Cardiac muscle cell (in vitro differentiated cells and primary cell): Measurements from ENCODE around the gene NECAB3. TPM values are rescaled to one million over a fixed set of nuclear protein-coding genes. Genes with fewer than 3 reads are reported as not detected.

Source experiments
- DNase-seq, 2 donors: peaks; one replicate each; pipeline versions ENCODE4 v3.0.0 to v3.0.0-alpha.2; 2010 to 2017; ENCODE audit warnings: low read depth in 1 of 2, low spot score in 1 of 2
- H3K27ac ChIP-seq: fragments of 200-600 bp; sonication (generic); 2 replicates; pipeline ENCODE4 v1.5.1; 2016
- H3K27me3 ChIP-seq: fragments of 200-600 bp; sonication (generic); 2 replicates; pipeline ENCODE4 v1.6.0; 2016; ENCODE audit warnings: control low read depth
- H3K36me3 ChIP-seq: fragments of 200-600 bp; sonication (generic); 2 replicates; pipeline ENCODE4 v1.5.1; 2016; ENCODE audit warnings: control low read depth
- H3K4me1 ChIP-seq: fragments of 200-600 bp; sonication (generic); 2 replicates; pipeline ENCODE4 v1.8.1; 2017; ENCODE audit warnings: low read depth, mild to moderate bottlenecking, mixed run types
- H3K4me3 ChIP-seq: fragments of 200-600 bp; sonication (generic); 2 replicates; pipeline ENCODE4 v1.5.1; 2016; ENCODE audit warnings: mild to moderate bottlenecking
- H3K9me3 ChIP-seq: fragments of 200-600 bp; sonication (generic); 2 replicates; pipeline ENCODE4 v1.5.1; 2017; ENCODE audit warnings: low read depth, mild to moderate bottlenecking, control low read depth
- polyA plus RNA-seq: library from polyadenylated mRNA; unstranded; fragments of >200 nt; fragmentation: Nextera tagmentation; extraction: Ambion mirVana; gene quantifications from 2 replicates; pipeline ENCODE4 v1.2.1, GENCODE V29; 2016
- total RNA-seq: library from RNA; depleted of rRNA; stranded (reverse); fragments of >200 nt; gene quantifications from 2 replicates; pipeline ENCODE4 v1.2.3, GENCODE V29; 2016
- TF ChIP-seq, protein P1 (sequence below): IDR thresholded peaks from 2 replicates; pipeline ENCODE4 v1.5.1; 2012; ENCODE audit warnings: low read depth, mild to moderate bottlenecking, low read length

NECAB3 gene, protein sequence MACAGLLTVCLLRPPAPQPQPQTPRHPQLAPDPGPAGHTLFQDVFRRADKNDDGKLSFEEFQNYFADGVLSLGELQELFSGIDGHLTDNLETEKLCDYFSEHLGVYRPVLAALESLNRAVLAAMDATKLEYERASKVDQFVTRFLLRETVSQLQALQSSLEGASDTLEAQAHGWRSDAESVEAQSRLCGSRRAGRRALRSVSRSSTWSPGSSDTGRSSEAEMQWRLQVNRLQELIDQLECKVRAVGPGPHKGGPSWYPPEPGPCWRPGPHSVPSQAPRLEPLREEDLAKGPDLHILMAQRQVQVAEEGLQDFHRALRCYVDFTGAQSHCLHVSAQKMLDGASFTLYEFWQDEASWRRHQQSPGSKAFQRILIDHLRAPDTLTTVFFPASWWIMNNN
- total RNA-seq, result 185 and 187 TPM in 2 replicates
- 93.1 and 98.5 TPM in 2 replicates for polyA plus RNA-seq

DNA sequence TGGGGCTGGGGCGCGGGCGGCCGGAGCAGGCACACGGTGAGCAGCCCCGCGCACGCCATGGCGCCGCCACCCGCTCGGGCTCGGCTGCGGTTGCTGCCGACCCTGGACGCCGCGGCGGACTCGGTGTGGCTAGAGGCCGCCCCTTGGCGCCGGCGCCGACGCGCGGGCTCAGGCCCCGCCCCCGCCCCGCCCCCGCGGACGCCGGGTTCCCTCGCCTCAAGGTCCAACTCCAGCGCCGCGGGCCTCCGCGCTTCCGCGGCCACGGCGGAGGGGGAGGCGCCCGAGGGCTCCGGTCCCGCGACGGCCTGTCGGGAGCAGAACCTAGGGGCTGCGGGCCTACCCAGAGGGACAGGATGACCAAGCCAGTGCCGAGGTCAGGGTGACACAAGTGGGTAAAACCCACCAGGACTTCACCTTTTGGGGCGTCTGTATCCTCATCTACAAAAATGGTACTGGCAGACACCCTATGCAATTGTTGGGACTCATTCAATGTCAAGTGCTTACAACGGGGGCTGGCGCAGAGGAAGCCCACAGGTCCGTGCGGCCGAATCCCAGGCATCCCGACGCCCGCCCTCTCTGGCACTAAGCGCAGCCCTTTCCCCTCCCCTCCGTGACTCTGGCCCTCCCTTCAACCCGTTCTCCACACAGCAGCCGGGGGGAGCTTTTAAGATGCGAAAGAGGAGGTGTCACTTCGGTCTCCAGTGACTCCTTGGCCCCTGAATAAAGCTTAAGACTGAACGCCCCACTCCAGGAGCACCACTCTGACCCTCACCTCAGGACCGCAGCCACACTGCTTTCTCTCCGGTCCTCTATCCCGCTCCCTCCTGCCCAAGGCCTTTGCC is at the start of gene NECAB3:
Gene NECAB3 (minus strand): TSS at position 135 of the 842 bp plus-strand sequence. CDS start 76 bp downstream, at position 59.
- Histone ChIP-seq H3K36me3 (peaks cover 3% of the 10 kb centered on the region), H3K27me3 (no peaks in the 10 kb centered on the region), H3K4me1 (peaks cover 27% of the 10 kb centered on the region), H3K9me3 (no peaks in the 10 kb centered on the region), H3K4me3 (peak within 1 kb of the TSS; percentile 85), H3K27ac (peak within 1 kb of the TSS; percentile 80)
- peak; percentile 79 to 91 for DNase-seq
- TF ChIP-seq, protein P1, sequence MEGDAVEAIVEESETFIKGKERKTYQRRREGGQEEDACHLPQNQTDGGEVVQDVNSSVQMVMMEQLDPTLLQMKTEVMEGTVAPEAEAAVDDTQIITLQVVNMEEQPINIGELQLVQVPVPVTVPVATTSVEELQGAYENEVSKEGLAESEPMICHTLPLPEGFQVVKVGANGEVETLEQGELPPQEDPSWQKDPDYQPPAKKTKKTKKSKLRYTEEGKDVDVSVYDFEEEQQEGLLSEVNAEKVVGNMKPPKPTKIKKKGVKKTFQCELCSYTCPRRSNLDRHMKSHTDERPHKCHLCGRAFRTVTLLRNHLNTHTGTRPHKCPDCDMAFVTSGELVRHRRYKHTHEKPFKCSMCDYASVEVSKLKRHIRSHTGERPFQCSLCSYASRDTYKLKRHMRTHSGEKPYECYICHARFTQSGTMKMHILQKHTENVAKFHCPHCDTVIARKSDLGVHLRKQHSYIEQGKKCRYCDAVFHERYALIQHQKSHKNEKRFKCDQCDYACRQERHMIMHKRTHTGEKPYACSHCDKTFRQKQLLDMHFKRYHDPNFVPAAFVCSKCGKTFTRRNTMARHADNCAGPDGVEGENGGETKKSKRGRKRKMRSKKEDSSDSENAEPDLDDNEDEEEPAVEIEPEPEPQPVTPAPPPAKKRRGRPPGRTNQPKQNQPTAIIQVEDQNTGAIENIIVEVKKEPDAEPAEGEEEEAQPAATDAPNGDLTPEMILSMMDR, result no peak

DNA sequence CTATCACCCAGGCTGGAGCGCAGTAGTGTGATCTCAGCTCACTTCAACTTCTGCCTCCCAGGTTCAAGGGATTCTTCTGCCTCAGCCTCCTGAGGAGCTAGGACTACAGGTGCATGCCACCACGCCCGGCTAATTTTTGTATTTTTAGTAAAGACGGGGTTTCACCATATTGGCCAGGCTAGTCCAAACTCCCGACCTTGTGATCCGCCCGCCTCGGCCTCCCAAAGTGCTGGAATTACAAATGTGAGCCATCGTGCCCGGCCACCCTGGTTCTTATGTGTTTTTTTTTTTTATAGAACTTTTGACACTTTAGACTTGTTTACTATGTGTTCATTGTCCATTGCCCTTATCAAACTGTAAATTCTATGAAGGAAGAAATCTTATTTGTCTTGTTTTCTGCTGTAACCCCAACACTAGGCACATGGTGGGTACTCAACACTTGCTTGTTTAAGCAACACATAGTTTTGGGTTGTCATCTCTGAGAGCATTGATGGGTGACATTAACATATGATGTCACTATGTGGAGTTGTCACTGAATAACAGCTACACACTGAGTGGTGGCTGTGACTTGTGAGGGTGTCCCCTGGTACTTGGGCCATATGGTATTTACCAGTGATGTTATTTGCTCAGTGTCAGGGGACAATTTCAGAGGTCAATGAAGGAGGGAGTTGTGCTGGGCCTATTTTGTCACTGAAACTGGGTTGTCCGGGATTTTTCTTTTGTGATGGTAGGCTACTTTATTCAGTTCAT is 47.3 kb upstream of the NECAB3 start:
- no peaks in the 10 kb centered on the region for H3K36me3 ChIP-seq
- H3K9me3 ChIP-seq, result no peaks in the 10 kb centered on the region
- H3K27me3 ChIP-seq, result no peaks in the 10 kb centered on the region
- H3K27ac ChIP-seq, result no peak overlapping the region
- TF ChIP-seq, protein P1, result no peak
- no peaks in the 10 kb centered on the region for H3K4me1 ChIP-seq
- no peak for DNase-seq
- H3K4me3 ChIP-seq, result no peak overlapping the region

DNA sequence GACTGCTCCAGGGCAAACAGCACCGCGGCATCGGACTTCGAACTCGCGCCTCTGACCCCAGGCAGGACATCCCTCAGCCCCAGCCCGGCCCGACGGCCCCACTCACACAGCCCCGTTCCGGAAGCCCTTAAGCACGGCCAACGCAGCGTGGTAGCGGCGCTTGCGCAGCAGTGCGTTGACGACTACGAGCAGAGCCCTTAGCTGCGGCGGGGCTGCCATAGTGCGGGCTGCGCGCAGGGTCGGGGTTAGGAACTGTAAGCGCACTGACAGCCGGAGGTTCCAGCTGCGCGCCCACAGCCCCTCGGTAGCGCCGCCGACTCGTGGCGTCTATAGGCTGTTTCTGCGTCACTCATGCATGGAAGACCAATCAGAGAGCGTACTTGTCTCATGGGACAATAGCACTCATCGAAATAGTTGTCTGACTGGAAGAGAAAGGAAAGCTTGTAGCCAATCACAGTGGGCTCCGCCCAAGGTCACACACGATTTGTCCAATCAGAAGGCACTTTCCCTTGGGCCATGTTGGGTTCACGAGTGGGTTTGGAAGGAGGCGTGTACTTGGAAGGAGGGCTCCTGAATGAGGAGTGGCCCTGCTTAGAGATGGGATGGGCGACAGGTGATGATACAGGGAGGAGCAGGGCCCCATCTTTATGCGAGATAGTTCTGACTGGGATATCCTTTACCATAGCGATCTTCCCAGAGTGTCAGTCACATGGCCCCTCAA is 45.9 kb upstream of the NECAB3 start, which contains the start of gene PXMP4:
Gene PXMP4 (minus strand): TSS at position 322 of the 721 bp plus-strand sequence. CDS start 103 bp downstream, at position 219.
- no peaks in the 10 kb centered on the region for H3K27me3 ChIP-seq
- no peaks in the 10 kb centered on the region for H3K4me1 ChIP-seq
- peak within 1 kb of the TSS; percentile 62 for H3K4me3 ChIP-seq
- H3K27ac ChIP-seq, result no peak within 1 kb of the TSS
- H3K36me3 ChIP-seq, result no peaks in the 10 kb centered on the region
- TF ChIP-seq, protein P1, result no peak
- no peaks in the 10 kb centered on the region for H3K9me3 ChIP-seq
- DNase-seq, result peak; percentile 94 to 99

DNA sequence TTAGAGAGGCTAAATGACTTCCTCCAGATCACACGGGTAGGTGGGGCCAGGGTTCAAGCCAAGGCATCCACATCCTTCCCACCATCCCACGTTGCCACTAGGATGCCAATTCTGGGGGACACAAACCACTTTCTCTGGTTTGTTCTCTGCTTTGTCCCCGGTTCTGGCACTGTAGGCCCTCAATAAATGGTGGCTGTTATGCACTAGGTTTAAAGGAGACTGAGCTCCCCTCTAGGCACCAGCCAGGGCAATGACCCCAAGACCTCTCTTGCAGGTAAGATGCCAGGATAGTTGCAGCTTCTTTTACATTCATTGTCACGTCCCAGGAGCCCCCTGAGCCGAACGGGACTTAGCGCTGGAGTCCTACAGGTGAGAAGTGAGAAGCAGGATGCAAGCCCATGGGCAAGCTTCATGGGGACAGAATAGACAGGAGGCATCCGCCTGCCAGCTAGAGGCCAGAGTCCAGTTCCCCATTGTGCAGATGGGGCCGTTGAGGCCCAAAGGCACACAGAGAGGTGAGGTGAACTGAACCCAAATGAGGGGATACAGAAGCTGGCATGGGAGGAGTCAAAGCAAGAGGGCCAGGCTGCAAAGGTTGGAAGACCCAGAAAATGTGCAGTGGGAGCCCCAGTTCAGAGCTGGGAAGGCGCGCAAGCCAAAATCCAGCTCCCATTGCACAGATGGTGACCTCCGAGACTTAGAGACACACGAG is 45.2 kb upstream of the NECAB3 start:
- peak overlapping the region; percentile 62 for H3K4me3 ChIP-seq
- TF ChIP-seq, protein P1, result no peak
- no peaks in the 10 kb centered on the region for H3K27me3 ChIP-seq
- H3K4me1 ChIP-seq, result no peaks in the 10 kb centered on the region
- DNase-seq, result no peak
- H3K36me3 ChIP-seq, result no peaks in the 10 kb centered on the region
- H3K27ac ChIP-seq, result no peak overlapping the region
- H3K9me3 ChIP-seq, result no peaks in the 10 kb centered on the region
